HepG2 (cell line): ENCODE data around the gene RPL36. TPM values are rescaled to one million over a fixed set of nuclear protein-coding genes. Genes with fewer than 3 reads are reported as not detected.

ENCODE experiments used
- BRF2 ChIP-seq: sonication (generic); formaldehyde crosslinking; IDR thresholded peaks from 2 replicates; pipeline ENCODE4 v1.8.1; 2022; ENCODE audit warnings: mild to moderate bottlenecking, missing genetic modification reagents
- GLMP ChIP-seq: sonication (generic); formaldehyde crosslinking; IDR thresholded peaks from 2 replicates; pipeline ENCODE4 v1.9.0; 2021; ENCODE audit warnings: missing genetic modification reagents, mild to moderate bottlenecking, borderline replicate concordance
- MTA3 ChIP-seq: sonication (generic); formaldehyde crosslinking; IDR thresholded peaks from 2 replicates; pipeline ENCODE4 v1.4.0; 2020; ENCODE audit warnings: missing genetic modification reagents
- MZF1 ChIP-seq: sonication (generic); formaldehyde crosslinking; IDR thresholded peaks from 2 replicates; pipeline ENCODE4 v1.8.1; 2023; ENCODE audit warnings: mild to moderate bottlenecking, missing genetic modification reagents, borderline replicate concordance
- NCOA2 ChIP-seq: sonication (generic); formaldehyde crosslinking; IDR thresholded peaks from 2 replicates; pipeline ENCODE4 v1.8.0; 2022; ENCODE audit warnings: inconsistent platforms
- NCOA5 ChIP-seq: sonication (generic); formaldehyde crosslinking; IDR thresholded peaks from 2 replicates; pipeline ENCODE4 v1.4.0; 2020; ENCODE audit warnings: missing genetic modification reagents
- PHF21A ChIP-seq: sonication (generic); formaldehyde crosslinking; IDR thresholded peaks from 2 replicates; pipeline ENCODE4 v1.5.0; 2020; ENCODE audit warnings: mild to moderate bottlenecking, missing genetic modification reagents
- RFX1 ChIP-seq: fragments of 450-650 bp; IDR thresholded peaks from 2 replicates; pipeline ENCODE4 v1.6.1; 2017
- SP140L ChIP-seq: sonication (generic); formaldehyde crosslinking; IDR thresholded peaks from 2 replicates; pipeline ENCODE4 v1.4.0; 2020; ENCODE audit warnings: missing genetic modification reagents, borderline replicate concordance
- STAT5B ChIP-seq: sonication (generic); formaldehyde crosslinking; IDR thresholded peaks from 2 replicates; pipeline ENCODE4 v1.4.0; 2020; ENCODE audit warnings: missing genetic modification reagents
- TCF7 ChIP-seq: sonication (generic); IDR thresholded peaks from 2 replicates; pipeline ENCODE4 v1.6.1; 2016; ENCODE audit warnings: antibody characterized with exemption, low read depth
- TSC22D2 ChIP-seq: sonication (generic); formaldehyde crosslinking; IDR thresholded peaks from 2 replicates; pipeline ENCODE4 v1.5.1; 2020; ENCODE audit warnings: missing genetic modification reagents, mild to moderate bottlenecking, borderline replicate concordance
- ZNF143 ChIP-seq: sonication (generic); formaldehyde crosslinking; IDR thresholded peaks from 2 replicates; pipeline ENCODE4 v1.4.0; 2020; ENCODE audit warnings: missing genetic modification reagents
- ZNF292 ChIP-seq: sonication (generic); formaldehyde crosslinking; IDR thresholded peaks from 2 replicates; pipeline ENCODE4 v1.8.1; 2022; ENCODE audit warnings: mild to moderate bottlenecking, low read depth, missing genetic modification reagents, borderline replicate concordance
- ZNF34 ChIP-seq: sonication (generic); formaldehyde crosslinking; IDR thresholded peaks from 2 replicates; pipeline ENCODE4 v1.4.0; 2020; ENCODE audit warnings: mild to moderate bottlenecking, missing genetic modification reagents, borderline replicate concordance
- ZNF496 ChIP-seq: sonication (generic); formaldehyde crosslinking; IDR thresholded peaks from 2 replicates; pipeline ENCODE4 v1.8.1; 2023; ENCODE audit warnings: mild to moderate bottlenecking, moderate library complexity, missing genetic modification reagents; ENCODE audit not compliant: insufficient replicate concordance
- ZNF552 ChIP-seq: sonication (generic); formaldehyde crosslinking; IDR thresholded peaks from 2 replicates; pipeline ENCODE4 v1.9.0; 2022; ENCODE audit warnings: missing genetic modification reagents, mild to moderate bottlenecking, borderline replicate concordance
- ZNF570 ChIP-seq: sonication (generic); formaldehyde crosslinking; IDR thresholded peaks from 2 replicates; pipeline ENCODE4 v1.4.0; 2020; ENCODE audit warnings: mild to moderate bottlenecking, missing genetic modification reagents, borderline replicate concordance
- ZNF574 ChIP-seq: sonication (generic); formaldehyde crosslinking; IDR thresholded peaks from 2 replicates; pipeline ENCODE4 v1.4.0; 2020; ENCODE audit warnings: missing genetic modification reagents
- ZNF772 ChIP-seq: sonication (generic); formaldehyde crosslinking; IDR thresholded peaks from 2 replicates; pipeline ENCODE4 v1.5.0; 2020; ENCODE audit warnings: mild to moderate bottlenecking, missing genetic modification reagents
- ZNF839 ChIP-seq: sonication (generic); formaldehyde crosslinking; IDR thresholded peaks from 2 replicates; pipeline ENCODE4 v1.4.0; 2020; ENCODE audit warnings: missing genetic modification reagents, mild to moderate bottlenecking, borderline replicate concordance
- ZXDC ChIP-seq: sonication (generic); formaldehyde crosslinking; IDR thresholded peaks from 2 replicates; pipeline ENCODE4 v1.5.0; 2020; ENCODE audit warnings: mild to moderate bottlenecking, missing genetic modification reagents
- polyA plus RNA-seq, 8 experiments: library from polyadenylated mRNA; depleted of rRNA in 3 of 8; stranded (reverse) in 7 of 8; unstranded in 1 of 8; fragments of >200 nt; fragmentation: Illumina TruSeq in 4 of 8; extraction: Trizol in 4 of 8; gene quantifications; 2 replicates each; pipeline versions ENCODE4 v1.2.1 to v1.2.3, GENCODE V29; 2011 to 2016; ENCODE audit warnings: low read depth in 4 of 8, missing spikeins in 1 of 8, mixed read lengths in 1 of 8; ENCODE audit not compliant: insufficient read depth in 1 of 8
- total RNA-seq, 5 experiments: library from RNA; depleted of rRNA; stranded (reverse); fragments of >200 nt; fragmentation: Illumina TruSeq; extraction: Trizol; gene quantifications; 2 replicates each; pipeline ENCODE4 v1.2.3, GENCODE V29; 2016; ENCODE audit warnings: low read depth in 1 of 5

Gene RPL36
- total and polyA plus RNA-seq, 2 of the 13 experiments (the other 11 are each of a cell fraction or from before 2014, with no cell fraction given) = 706 to 740 TPM

GRCh38 chr19:5719961-5720790 lies 30.1 kb downstream of the RPL36 start, which contains the start of the genes CATSPERD and LONP1 (continued):
- no peak for TF ChIP-seq ZXDC (CRISPR knock-in tag)
- no peak for TF ChIP-seq STAT5B (CRISPR knock-in tag)
- no peak for TF ChIP-seq NCOA5 (CRISPR knock-in tag)
- TF ChIP-seq ZNF839 (CRISPR knock-in tag) = peak; percentile 84
- TF ChIP-seq TSC22D2 (CRISPR knock-in tag) = peak; percentile 67; the same call in 1 of the 2 replicates
- TF ChIP-seq MZF1 (CRISPR knock-in tag) = no peak
- no peak for TF ChIP-seq MTA3 (CRISPR knock-in tag)
- no peak for TF ChIP-seq ZNF570 (CRISPR knock-in tag)
- no peak for TF ChIP-seq ZNF496 (CRISPR knock-in tag)
- TF ChIP-seq ZNF292 = no peak
- no peak for TF ChIP-seq TCF7
- peak; percentile 90 for TF ChIP-seq PHF21A (CRISPR knock-in tag)
- peak; percentile 80 for TF ChIP-seq ZNF143
- no peak for TF ChIP-seq BRF2 (CRISPR knock-in tag)
- TF ChIP-seq ZNF552 (CRISPR knock-in tag) = peak; percentile 66; the same call in 1 of the 2 replicates
- no peak for TF ChIP-seq GLMP (CRISPR knock-in tag)
- peak; percentile 61 for TF ChIP-seq NCOA2 (CRISPR knock-in tag)
- no peak for TF ChIP-seq RFX1
- peak; percentile 64; the same call in 1 of the 2 replicates for TF ChIP-seq ZNF772
- TF ChIP-seq ZNF574 (CRISPR knock-in tag) = peak; percentile 95
- no peak; the same call in 1 of the 2 replicates for TF ChIP-seq SP140L (CRISPR knock-in tag)
- no peak for TF ChIP-seq ZNF34
